DND-41 (cell line): Measurements from ENCODE around the gene ZNF90.
"Not testable (repeated sequence)": the region's sequence is repeated elsewhere in the genome, so short reads cannot be mapped to it uniquely, and the experiment has no call there.

Source experiments
- ATAC-seq: fragments of 200-7000 bp; cut with Tn5 transposase; 3 replicates; pipeline ENCODE4 v1.9.1; 2021; ENCODE audit warnings: low read depth; ENCODE audit not compliant: insufficient read depth
- DNase-seq: peaks from one replicate; pipeline ENCODE4 v3.0.0-alpha.2; 2020
- H2AFZ ChIP-seq: 2 replicates; pipeline ENCODE4 v1.6.0; 2012; ENCODE audit warnings: low read depth, low read length
- H3K27ac ChIP-seq: 2 replicates; pipeline ENCODE4 v1.5.1; 2012; ENCODE audit warnings: low read length, inconsistent platforms
- H3K27me3 ChIP-seq: fragments of 200-600 bp; sonication (generic); 2 replicates; pipeline ENCODE4 v1.6.0; 2012; ENCODE audit warnings: low read length, mild to moderate bottlenecking, inconsistent platforms; ENCODE audit not compliant: insufficient read depth, poor library complexity
- H3K36me3 ChIP-seq: 2 replicates; pipeline ENCODE4 v1.5.1; 2012; ENCODE audit warnings: low read length, inconsistent platforms; ENCODE audit not compliant: insufficient read depth
- H3K4me1 ChIP-seq: 2 replicates; pipeline ENCODE4 v1.5.1; 2012; ENCODE audit warnings: mild to moderate bottlenecking, low read length; ENCODE audit not compliant: insufficient read depth
- H3K4me2 ChIP-seq: 2 replicates; pipeline ENCODE4 v1.6.0; 2012; ENCODE audit warnings: mild to moderate bottlenecking, moderate library complexity, low read length, inconsistent platforms; ENCODE audit not compliant: insufficient read depth
- H3K4me3 ChIP-seq, 2 experiments: fragments of 200-600 bp in 1 of 2; shearing (Covaris generic) in 1 of 2; 2 replicates each; pipeline ENCODE4 v1.5.1; 2012 to 2016; ENCODE audit warnings: inconsistent platforms in 2 of 2, low read length in 2 of 2, mild to moderate bottlenecking in 2 of 2, low read depth in 1 of 2, moderate library complexity in 1 of 2
- H3K79me2 ChIP-seq: 2 replicates; pipeline ENCODE4 v1.6.0; 2012; ENCODE audit warnings: low read length, inconsistent platforms; ENCODE audit not compliant: insufficient read depth
- H3K9ac ChIP-seq: 2 replicates; pipeline ENCODE4 v1.6.0; 2012; ENCODE audit warnings: low read depth, mild to moderate bottlenecking, inconsistent platforms, low read length, moderate library complexity
- H3K9me3 ChIP-seq: 2 replicates; pipeline ENCODE4 v1.5.1; 2012; ENCODE audit warnings: low read length, moderate library complexity, mild to moderate bottlenecking, inconsistent platforms; ENCODE audit not compliant: insufficient read depth, severe bottlenecking
- H4K20me1 ChIP-seq: 2 replicates; pipeline ENCODE4 v1.6.0; 2012; ENCODE audit warnings: low read length; ENCODE audit not compliant: insufficient read depth
- EZH2 ChIP-seq: IDR thresholded peaks from 3 replicates; pipeline ENCODE4 v1.6.1; 2012; ENCODE audit warnings: borderline replicate concordance, low read depth, mild to moderate bottlenecking, moderate library complexity, low read length, inconsistent platforms; ENCODE audit not compliant: severe bottlenecking
- TF ChIP-seq, protein P1 (sequence below): IDR thresholded peaks from 2 replicates; pipeline ENCODE4 v1.5.1; 2012; ENCODE audit warnings: borderline replicate concordance, low read length, moderate library complexity, mild to moderate bottlenecking; ENCODE audit not compliant: poor library complexity, severe bottlenecking; ENCODE audit errors: extremely low read depth

Gene ZNF90

DNA sequence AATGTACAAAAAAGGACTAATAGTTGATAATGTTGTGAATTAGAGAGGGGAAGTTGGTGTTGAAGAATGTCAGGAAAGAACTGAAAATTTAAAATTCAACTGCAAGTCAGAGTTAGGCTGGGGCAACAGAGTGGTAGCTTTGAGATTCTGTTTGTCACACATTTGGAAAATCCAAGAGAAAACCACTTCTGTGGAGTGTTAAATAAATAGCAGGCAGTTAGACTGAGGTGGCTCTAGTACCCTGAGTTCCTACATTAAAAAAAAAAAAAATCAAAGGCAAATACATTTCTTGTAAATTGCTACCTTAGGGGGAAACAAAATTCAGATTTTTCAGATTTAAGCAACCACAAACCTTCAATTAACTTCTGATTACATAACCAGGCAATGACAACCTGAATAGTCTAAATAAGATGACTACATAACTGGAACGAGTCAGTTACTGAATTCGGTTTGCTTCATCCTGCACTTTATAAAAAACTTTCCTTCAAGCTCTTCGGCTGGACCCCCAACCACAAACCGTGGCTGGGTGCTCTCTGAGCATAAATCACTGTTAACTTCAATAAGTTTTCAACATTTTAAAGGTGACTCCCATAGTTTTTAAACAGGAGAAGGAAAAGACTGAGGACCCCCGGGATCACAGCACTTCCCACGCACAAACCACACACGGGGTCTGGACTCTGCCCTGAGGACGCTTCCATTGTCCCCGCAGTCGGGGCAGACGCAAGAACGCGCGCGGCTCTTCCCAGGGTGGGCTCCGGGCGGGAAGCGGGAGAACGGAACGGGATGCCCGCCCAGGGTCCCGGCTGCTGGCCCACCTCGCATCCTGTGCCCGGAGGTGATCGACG is 39.2 kb upstream of the ZNF90 start:
- H3K9ac ChIP-seq: peak overlapping the region; percentile 76
- peaks cover 2% of the 10 kb centered on the region for H3K9me3 ChIP-seq
- peak overlapping the region; percentile 82 to 91 for H3K4me3 ChIP-seq
- TF ChIP-seq, protein P1, sequence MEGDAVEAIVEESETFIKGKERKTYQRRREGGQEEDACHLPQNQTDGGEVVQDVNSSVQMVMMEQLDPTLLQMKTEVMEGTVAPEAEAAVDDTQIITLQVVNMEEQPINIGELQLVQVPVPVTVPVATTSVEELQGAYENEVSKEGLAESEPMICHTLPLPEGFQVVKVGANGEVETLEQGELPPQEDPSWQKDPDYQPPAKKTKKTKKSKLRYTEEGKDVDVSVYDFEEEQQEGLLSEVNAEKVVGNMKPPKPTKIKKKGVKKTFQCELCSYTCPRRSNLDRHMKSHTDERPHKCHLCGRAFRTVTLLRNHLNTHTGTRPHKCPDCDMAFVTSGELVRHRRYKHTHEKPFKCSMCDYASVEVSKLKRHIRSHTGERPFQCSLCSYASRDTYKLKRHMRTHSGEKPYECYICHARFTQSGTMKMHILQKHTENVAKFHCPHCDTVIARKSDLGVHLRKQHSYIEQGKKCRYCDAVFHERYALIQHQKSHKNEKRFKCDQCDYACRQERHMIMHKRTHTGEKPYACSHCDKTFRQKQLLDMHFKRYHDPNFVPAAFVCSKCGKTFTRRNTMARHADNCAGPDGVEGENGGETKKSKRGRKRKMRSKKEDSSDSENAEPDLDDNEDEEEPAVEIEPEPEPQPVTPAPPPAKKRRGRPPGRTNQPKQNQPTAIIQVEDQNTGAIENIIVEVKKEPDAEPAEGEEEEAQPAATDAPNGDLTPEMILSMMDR: no peak
- no peak for TF ChIP-seq EZH2
- peaks cover 52% of the 10 kb centered on the region for H3K79me2 ChIP-seq
- H3K4me2 ChIP-seq: peak overlapping the region; percentile 87
- no peaks in the 10 kb centered on the region; the same call in 1 of the 2 replicates for H4K20me1 ChIP-seq
- H2AFZ ChIP-seq: peak overlapping the region; percentile 92
- DNase-seq (peak; percentile 48), ATAC-seq (peak; percentile 6; the same call in 2 of the 3 replicates)
- H3K4me1 ChIP-seq: peaks cover 28% of the 10 kb centered on the region
- no peaks in the 10 kb centered on the region for H3K27me3 ChIP-seq
- peaks cover 17% of the 10 kb centered on the region for H3K36me3 ChIP-seq
- H3K27ac ChIP-seq: peak overlapping the region; percentile 93

DNA sequence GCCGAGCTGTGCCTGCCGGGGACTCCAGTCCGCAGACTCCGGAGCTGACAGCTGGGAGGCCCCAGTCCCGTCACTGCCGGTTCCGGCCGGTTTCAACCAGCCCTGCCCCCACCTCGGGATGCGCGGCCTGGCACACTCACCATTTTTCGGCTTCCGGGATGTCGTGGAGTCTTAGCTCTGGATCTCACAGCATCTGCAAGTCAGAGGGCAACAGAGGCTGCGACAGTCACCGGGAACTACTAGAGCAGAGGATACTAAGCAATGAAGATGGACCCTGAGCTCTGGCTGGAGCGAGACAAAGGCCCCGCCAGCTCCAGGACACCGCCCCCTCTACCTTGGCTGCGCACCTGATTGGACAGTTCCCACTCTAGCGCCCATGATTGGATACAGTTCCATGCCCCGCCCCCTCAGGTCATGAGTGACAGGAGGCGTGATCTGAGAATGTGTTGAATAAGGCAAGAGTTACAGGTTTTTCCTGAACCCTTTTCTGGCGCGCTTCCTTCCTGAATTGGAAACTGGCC is 38.5 kb upstream of the ZNF90 start, which contains the start of gene ZNF682:
Gene ZNF682, minus strand, starts transcription at position 303 of the 521 bp plus-strand sequence. Its CDS starts 160 bp downstream, at position 143.
- Histone ChIP-seq H4K20me1 (no peaks in the 10 kb centered on the region; the same call in 1 of the 2 replicates), H3K27ac (peak within 1 kb of the TSS; percentile 93), H3K36me3 (peaks cover 14% of the 10 kb centered on the region), H3K79me2 (peaks cover 46% of the 10 kb centered on the region), H3K4me1 (peaks cover 28% of the 10 kb centered on the region), H3K9ac (peak within 1 kb of the TSS; percentile 76), H3K9me3 (peaks cover 2% of the 10 kb centered on the region), H3K27me3 (no peaks in the 10 kb centered on the region), H2AFZ (peak within 1 kb of the TSS; percentile 92), H3K4me3 (peak within 1 kb of the TSS; percentile 82 to 91), H3K4me2 (peak within 1 kb of the TSS; percentile 87)
- peak; percentile 97 for ATAC-seq
- peak; percentile 97 for DNase-seq
- TF ChIP-seq EZH2: no peak
- TF ChIP-seq, protein P1: no peak

DNA sequence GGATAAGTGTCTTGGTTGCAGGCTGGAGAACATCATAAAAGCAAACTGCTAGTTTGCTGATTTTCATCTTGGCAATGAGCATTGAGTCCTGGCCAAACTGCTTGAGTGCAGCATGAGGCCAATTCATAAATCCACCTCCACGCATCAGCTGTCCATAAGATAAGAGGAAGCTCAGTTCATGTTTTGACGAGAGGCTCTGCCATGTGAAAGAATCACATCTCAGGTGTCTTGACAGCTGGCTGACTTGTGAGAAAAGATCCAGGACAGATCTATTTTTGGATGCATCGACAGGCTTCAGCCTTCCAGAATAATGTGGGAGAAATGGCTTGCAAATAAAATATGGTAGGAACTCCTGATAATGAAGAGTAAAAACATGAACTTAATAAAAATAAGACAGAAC is 33.1 kb upstream of the ZNF90 start:
- Histone ChIP-seq H3K9ac (no peak overlapping the region), H3K4me2 (no peak overlapping the region), H2AFZ (no peak overlapping the region), H3K27ac (no peak overlapping the region), H4K20me1 (no peaks in the 10 kb centered on the region), H3K27me3 (no peaks in the 10 kb centered on the region), H3K79me2 (no peaks in the 10 kb centered on the region), H3K36me3 (no peaks in the 10 kb centered on the region), H3K4me1 (peaks cover 2% of the 10 kb centered on the region; the same call in 1 of the 2 replicates), H3K9me3 (peaks cover 2% of the 10 kb centered on the region), H3K4me3 (no peak overlapping the region)
- no peak for ATAC-seq
- DNase-seq: no peak
- TF ChIP-seq, protein P1: no peak
- TF ChIP-seq EZH2: no peak

DNA sequence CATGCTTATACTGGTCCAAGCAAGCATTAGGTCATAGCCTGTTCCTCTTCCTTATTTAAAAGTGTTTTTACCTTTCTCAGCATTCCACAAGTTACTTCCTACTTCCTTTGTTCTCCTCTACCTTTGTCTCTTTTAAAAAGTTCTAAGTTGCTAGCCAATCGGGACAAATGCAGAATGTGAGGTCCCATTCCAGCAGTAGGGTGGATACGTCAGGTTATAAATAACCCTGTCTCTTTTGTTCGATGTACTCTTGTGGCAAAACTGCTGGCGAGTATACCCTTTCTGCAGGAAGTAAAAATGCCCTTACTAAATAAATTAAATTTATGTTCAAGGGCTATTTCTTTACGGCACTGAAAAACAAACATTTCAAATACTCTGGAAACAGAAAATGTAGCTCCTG is 32.1 kb upstream of the ZNF90 start:
- not testable (repeated sequence) for H3K4me3 ChIP-seq, H3K27ac ChIP-seq, H4K20me1 ChIP-seq, H3K4me2 ChIP-seq, DNase-seq, H3K79me2 ChIP-seq, H3K9me3 ChIP-seq, H3K27me3 ChIP-seq, H3K9ac ChIP-seq, H2AFZ ChIP-seq, ATAC-seq, H3K36me3 ChIP-seq, H3K4me1 ChIP-seq
